Measurements from ENCODE around the gene PRSS56. TPM values are rescaled to one million over a fixed set of nuclear protein-coding genes. Genes with fewer than 3 reads are reported as not detected.

The PRSS56 gene
- total RNA-seq, 1 donor from 2014 or later: 0.11 TPM

Other genes with a start within 250 kb of the PRSS56 start
- not detected for gene ALPP, start 141.6 kb upstream of the PRSS56 start, total RNA-seq
- gene ALPG, start 113.5 kb upstream of the PRSS56 start, total RNA-seq: not detected
- gene ALPI, start 64.2 kb upstream of the PRSS56 start, total RNA-seq: not detected
- gene ECEL1, start 32.6 kb upstream of the PRSS56 start, total RNA-seq: not detected
- not detected for gene CHRND, start 5.8 kb downstream of the PRSS56 start, total RNA-seq
- gene CHRNG, start 19.3 kb downstream of the PRSS56 start, total RNA-seq: not detected
- 2.0 TPM for gene TIGD1, start 30.2 kb downstream of the PRSS56 start, total RNA-seq
- gene EIF4E2, start 30.3 kb downstream of the PRSS56 start, total RNA-seq: 39.0 TPM
- gene EFHD1, start 113.2 kb downstream of the PRSS56 start, total RNA-seq: 26.3 TPM
- gene GIGYF2, start 176.9 kb downstream of the PRSS56 start, total RNA-seq: 57.2 TPM